ENCODE results near the gene SLC38A8.

SLC38A8 gene

GRCh38 chr16:84047626-84048025 lies 5.0 kb upstream of the SLC38A8 start:
- DNase-seq = no peak

GRCh38 chr16:84047206-84047605 lies 4.6 kb upstream of the SLC38A8 start:
- DNase-seq = no peak

- no peak for DNase-seq
These were observed 3.3 kb upstream of the SLC38A8 start for GRCh38 chr16:84045818-84046470.

- no peak for DNase-seq
These were observed 2.6 kb upstream of the SLC38A8 start for GRCh38 chr16:84045001-84045817.

GRCh38 chr16:84044118-84044488 lies 1.5 kb upstream of the SLC38A8 start:
- DNase-seq = no peak

- peak; percentile 5 for DNase-seq
These were observed 1.0 kb upstream of the SLC38A8 start for GRCh38 chr16:84043486-84044117.

GRCh38 chr16:84042879-84043485 lies 387 bp upstream of the SLC38A8 start:
- peak; percentile 29 for DNase-seq

- DNase-seq = no peak
These were observed 714 bp downstream of the SLC38A8 start for GRCh38 chr16:84041881-84042280.

- no peak for DNase-seq
These were observed 1.5 kb downstream of the SLC38A8 start for GRCh38 chr16:84040823-84041820.

GRCh38 chr16:84040226-84040822 lies 2.3 kb downstream of the SLC38A8 start:
- no peak for DNase-seq

GRCh38 chr16:84039696-84040095 lies 2.9 kb downstream of the SLC38A8 start:
- DNase-seq = no peak

- DNase-seq = no peak
These were observed 4.1 kb downstream of the SLC38A8 start for GRCh38 chr16:84038469-84038868.

- no peak for DNase-seq
These were observed 5.6 kb downstream of the SLC38A8 start for GRCh38 chr16:84036982-84037425.

GRCh38 chr16:84036131-84036530 lies 6.5 kb downstream of the SLC38A8 start:
- no peak for DNase-seq

- no peak for DNase-seq
These were observed 8.1 kb downstream of the SLC38A8 start for GRCh38 chr16:84034516-84034915.

GRCh38 chr16:84033251-84034195 lies 9.1 kb downstream of the SLC38A8 start:
- DNase-seq = no peak

- no peak for DNase-seq
These were observed 10.0 kb downstream of the SLC38A8 start for GRCh38 chr16:84032458-84033178.

- DNase-seq = no peak
These were observed 11.0 kb downstream of the SLC38A8 start for GRCh38 chr16:84031556-84031955.

- no peak for DNase-seq
These were observed 13.1 kb downstream of the SLC38A8 start for GRCh38 chr16:84029297-84030047.
